OCI-LY1 (cell line): Measurements from ENCODE around the gene CD70.
"Not testable (repeated sequence)": the region's sequence is repeated elsewhere in the genome, so short reads cannot be mapped to it uniquely, and the experiment has no call there.

Experiments used
- EZH2 ChIP-seq: fragments of 200-600 bp; sonication (generic), shearing (Covaris generic); IDR thresholded peaks from 2 replicates; pipeline ENCODE4 v1.8.0; 2017; ENCODE audit warnings: borderline replicate concordance, mixed run types, mild to moderate bottlenecking, antibody characterized with exemption, low read length, moderate library complexity, mixed read lengths
- TF ChIP-seq, protein P1 (sequence below): fragments of 200-600 bp; sonication (generic), shearing (Covaris generic); IDR thresholded peaks from 2 replicates; pipeline ENCODE4 v1.5.1; 2017; ENCODE audit warnings: mild to moderate bottlenecking, antibody characterized with exemption, low read length, moderate library complexity, mixed read lengths

DNA sequence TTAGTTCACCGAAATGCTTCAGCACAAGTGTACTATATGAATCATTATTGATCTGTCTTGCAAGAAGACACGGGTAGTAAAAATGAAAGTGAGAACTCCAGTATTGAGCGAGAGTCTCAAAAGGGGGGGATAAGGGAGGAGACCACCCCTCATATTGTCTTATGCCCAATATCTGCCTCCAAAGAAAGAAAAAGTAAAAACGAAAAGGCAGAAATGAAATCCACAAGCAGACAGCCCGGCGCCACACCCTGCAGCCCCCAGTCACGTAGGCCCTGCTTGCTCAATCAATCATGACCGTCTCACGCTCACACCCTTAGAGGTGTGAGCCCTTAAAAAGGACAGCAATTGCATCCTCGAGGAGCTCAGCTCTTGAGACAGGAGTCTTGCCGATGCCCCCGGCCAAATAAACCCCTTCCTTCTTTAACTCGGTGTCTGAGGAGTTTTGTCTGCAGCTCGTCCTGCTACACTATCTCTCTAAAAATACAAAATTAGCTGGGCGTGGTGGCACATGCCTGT lies 10.6 kb upstream of the CD70 start:
- TF ChIP-seq, protein P1, sequence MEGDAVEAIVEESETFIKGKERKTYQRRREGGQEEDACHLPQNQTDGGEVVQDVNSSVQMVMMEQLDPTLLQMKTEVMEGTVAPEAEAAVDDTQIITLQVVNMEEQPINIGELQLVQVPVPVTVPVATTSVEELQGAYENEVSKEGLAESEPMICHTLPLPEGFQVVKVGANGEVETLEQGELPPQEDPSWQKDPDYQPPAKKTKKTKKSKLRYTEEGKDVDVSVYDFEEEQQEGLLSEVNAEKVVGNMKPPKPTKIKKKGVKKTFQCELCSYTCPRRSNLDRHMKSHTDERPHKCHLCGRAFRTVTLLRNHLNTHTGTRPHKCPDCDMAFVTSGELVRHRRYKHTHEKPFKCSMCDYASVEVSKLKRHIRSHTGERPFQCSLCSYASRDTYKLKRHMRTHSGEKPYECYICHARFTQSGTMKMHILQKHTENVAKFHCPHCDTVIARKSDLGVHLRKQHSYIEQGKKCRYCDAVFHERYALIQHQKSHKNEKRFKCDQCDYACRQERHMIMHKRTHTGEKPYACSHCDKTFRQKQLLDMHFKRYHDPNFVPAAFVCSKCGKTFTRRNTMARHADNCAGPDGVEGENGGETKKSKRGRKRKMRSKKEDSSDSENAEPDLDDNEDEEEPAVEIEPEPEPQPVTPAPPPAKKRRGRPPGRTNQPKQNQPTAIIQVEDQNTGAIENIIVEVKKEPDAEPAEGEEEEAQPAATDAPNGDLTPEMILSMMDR, result not testable (repeated sequence)
- not testable (repeated sequence) for TF ChIP-seq EZH2
